GM03348 (cell line): ENCODE results near the gene C1orf232.

ENCODE experiments used
- DNase-seq: peaks from one replicate; pipeline ENCODE4 v3.0.0; 2012; ENCODE audit warnings: low spot score

C1orf232 gene

GRCh38 chr1:26177182-26177684 is 8.5 kb upstream of the C1orf232 start, which contains the start of gene CNKSR1:
CNKSR1 (plus strand) TSS chr1:26177491; CDS start chr1:26177548, 57 bp downstream.
- DNase-seq: no peak

- DNase-seq: no peak
Measured at GRCh38 chr1:26175346-26175745, 6.6 kb upstream of the C1orf232 start.

GRCh38 chr1:26171084-26172072 is 2.6 kb upstream of the C1orf232 start, which contains the start of gene ZNF593OS:
ZNF593OS (minus strand) TSS chr1:26171832; CDS start chr1:26171661, 171 bp downstream.
- DNase-seq: no peak

- no peak for DNase-seq
Measured at GRCh38 chr1:26170472-26170821, 1.7 kb upstream of the C1orf232 start.

- peak; percentile 99 for DNase-seq
Measured at GRCh38 chr1:26169669-26170471, 1.1 kb upstream of the C1orf232 start, which contains the start of gene ZNF593. ZNF593 (plus strand) TSS chr1:26169908; CDS start chr1:26169984, 76 bp downstream.

GRCh38 chr1:26169198-26169554 is 413 bp upstream of the C1orf232 start:
- DNase-seq: no peak

- no peak for DNase-seq
Measured at GRCh38 chr1:26166719-26167281, 2.0 kb downstream of the C1orf232 start.

- DNase-seq: no peak
Measured at GRCh38 chr1:26164861-26165842, 3.6 kb downstream of the C1orf232 start.

- peak; percentile 88 for DNase-seq
Measured at GRCh38 chr1:26164036-26164860, 4.5 kb downstream of the C1orf232 start.

- no peak for DNase-seq
Measured at GRCh38 chr1:26163684-26164035, 5.1 kb downstream of the C1orf232 start.

GRCh38 chr1:26162220-26162709 is 6.5 kb downstream of the C1orf232 start:
- DNase-seq: no peak

GRCh38 chr1:26161415-26162219 is 7.1 kb downstream of the C1orf232 start:
- DNase-seq: peak; percentile 73

GRCh38 chr1:26160527-26161414 is 8.0 kb downstream of the C1orf232 start:
- no peak for DNase-seq

- DNase-seq: no peak
Measured at GRCh38 chr1:26159743-26160039, 9.1 kb downstream of the C1orf232 start.

GRCh38 chr1:26158908-26159742 is 9.6 kb downstream of the C1orf232 start, which contains the start of gene FAM110D:
FAM110D (plus strand) TSS chr1:26159079; CDS start chr1:26161292, 2,213 bp downstream.
- DNase-seq: no peak

- DNase-seq: no peak
Measured at GRCh38 chr1:26158271-26158907, 10.4 kb downstream of the C1orf232 start.
